A673 (cell line): ENCODE measurements around the gene CAPN2. TPM values are rescaled to one million over a fixed set of nuclear protein-coding genes. Genes with fewer than 3 reads are reported as not detected.

Source experiments
- BruUV-seq: library from RNA; stranded (reverse); fragments of 400-500 nt; replicated peaks from 2 replicates; lab custom pipeline; 2021; lab: Mats Ljungman, UMichigan
- CTCF ChIA-PET: fragments of 300-600 bp; sonication (Branson Sonifier 250); formaldehyde crosslinking; loops from one replicate; lab custom pipeline; 2022; ENCODE audit warnings: antibody characterized with exemption; lab: Charles Lee
- POLR2A ChIA-PET: fragments of 300-600 bp; sonication (Branson Sonifier 250); formaldehyde crosslinking; loops from one replicate; lab custom pipeline; 2022; ENCODE audit warnings: antibody characterized with exemption; ENCODE audit not compliant: low non-redundant PET; lab: Charles Lee
- DNase-seq: peaks from one replicate; pipeline ENCODE4 v3.0.0-alpha.2; 2015; ENCODE audit warnings: low spot score
- H3K27ac ChIP-seq: fragments of 200-600 bp; sonication (generic); 2 replicates; pipeline ENCODE4 v1.5.1; 2016; ENCODE audit warnings: mixed run types, low read depth, mild to moderate bottlenecking, mixed read lengths, antibody characterized with exemption, low read length; ENCODE audit not compliant: poor library complexity, severe bottlenecking
- H3K27me3 ChIP-seq: fragments of 200-600 bp; sonication (generic); replicated peaks from 2 replicates; pipeline ENCODE4 v1.6.1; 2017; ENCODE audit warnings: mixed run types, low read depth, mild to moderate bottlenecking, mixed read lengths, antibody characterized with exemption, low read length; ENCODE audit not compliant: insufficient read depth, poor library complexity
- H3K36me3 ChIP-seq: fragments of 200-600 bp; sonication (generic); 2 replicates; pipeline ENCODE4 v1.6.1; 2016; ENCODE audit warnings: mixed run types, mild to moderate bottlenecking, mixed read lengths, antibody characterized with exemption, low read length; ENCODE audit not compliant: insufficient read depth, poor library complexity, severe bottlenecking
- H3K4me1 ChIP-seq: fragments of 200-600 bp; sonication (generic); 2 replicates; pipeline ENCODE4 v1.6.1; 2017; ENCODE audit warnings: mixed run types, mild to moderate bottlenecking, mixed read lengths, antibody characterized with exemption, low read length; ENCODE audit not compliant: insufficient read depth, poor library complexity, severe bottlenecking
- H3K4me3 ChIP-seq: fragments of 200-600 bp; sonication (generic); 2 replicates; pipeline ENCODE4 v1.5.1; 2016; ENCODE audit warnings: low read depth, mixed run types, mild to moderate bottlenecking, mixed read lengths, low read length; ENCODE audit not compliant: poor library complexity, severe bottlenecking
- H3K9me3 ChIP-seq: fragments of 200-600 bp; sonication (generic); 2 replicates; pipeline ENCODE4 v1.6.1; 2016; ENCODE audit warnings: mixed run types, low read depth, mild to moderate bottlenecking, mixed read lengths, antibody characterized with exemption, low read length; ENCODE audit not compliant: poor library complexity, severe bottlenecking
- CTCF ChIP-seq: fragments of 300-800, 200-600 bp; sonication (generic); conservative IDR thresholded peaks from 2 replicates; pipeline ENCODE4 v1.5.1; 2017; ENCODE audit warnings: low read depth, mild to moderate bottlenecking, antibody characterized with exemption, low read length, moderate library complexity, mixed read lengths
- EZH2 ChIP-seq: fragments of 200-600 bp; sonication (generic); IDR thresholded peaks from 2 replicates; pipeline ENCODE4 v1.6.1; 2017; ENCODE audit warnings: borderline replicate concordance, low read depth, mild to moderate bottlenecking, mixed read lengths, antibody characterized with exemption, low read length; ENCODE audit not compliant: poor library complexity, severe bottlenecking
- intact Hi-C: fragments of 100-400 bp; cut with micrococcal nuclease; formaldehyde crosslinking; loops from one replicate; pipeline ENCODE4 v1.10.0; 2022; ENCODE audit not compliant: unreplicated experiment
- total RNA-seq: library from RNA; stranded (reverse); gene quantifications from 2 replicates; pipeline ENCODE4 v1.2.3, GENCODE V29; 2021

CAPN2 gene
- total RNA-seq, 1 experiment from 2014 or later, result 137 TPM

GRCh38 chr1:223770621-223771315 is 58.4 kb downstream of the CAPN2 start:
- ChIA-PET CTCF (interaction anchor here (0.9 kb wide), 1 partner anchor 21 kb away, joined by 5 read pairs; no protein-coding TSS in a partner anchor), POLR2A (no interaction called here)
- intact Hi-C loops, result no loop called here
- no TSS peak for BruUV-seq
- Histone ChIP-seq H3K27ac (no peak overlapping the region), H3K4me1 (no peaks in the 10 kb centered on the region), H3K4me3 (no peak overlapping the region), H3K36me3 (peaks cover 68% of the 10 kb centered on the region), H3K9me3 (no peaks in the 10 kb centered on the region), H3K27me3 (no peaks in the 10 kb centered on the region)
- DNase-seq, result no peak
- TF ChIP-seq EZH2 (no peak), CTCF (no peak)

- Histone ChIP-seq H3K36me3 (peaks cover 75% of the 10 kb centered on the region), H3K27ac (no peak overlapping the region), H3K27me3 (no peaks in the 10 kb centered on the region), H3K4me1 (no peaks in the 10 kb centered on the region), H3K4me3 (no peak overlapping the region), H3K9me3 (no peaks in the 10 kb centered on the region)
- BruUV-seq, result no TSS peak
- TF ChIP-seq EZH2 (no peak), CTCF (no peak)
- CTCF ChIA-PET, result no interaction called here
- POLR2A ChIA-PET, result no interaction called here
- intact Hi-C loops, result no loop called here
- no peak for DNase-seq
Measured at GRCh38 chr1:223771469-223771813, 59.1 kb downstream of the CAPN2 start.

GRCh38 chr1:223771814-223772770 is 59.8 kb downstream of the CAPN2 start:
- Histone ChIP-seq H3K27me3 (no peaks in the 10 kb centered on the region), H3K9me3 (no peaks in the 10 kb centered on the region), H3K4me1 (no peaks in the 10 kb centered on the region), H3K36me3 (peaks cover 81% of the 10 kb centered on the region), H3K27ac (peak overlapping the region; percentile 37), H3K4me3 (no peak overlapping the region)
- intact Hi-C loops, result no loop called here
- ChIA-PET POLR2A (interaction anchor here (0.7 kb wide), 1 partner anchor 411 kb away, joined by 3 read pairs; no protein-coding TSS in a partner anchor), CTCF (no interaction called here)
- TF ChIP-seq CTCF (no peak), EZH2 (no peak)
- no TSS peak for BruUV-seq
- peak; percentile 27 for DNase-seq
